ENCODE measurements around the gene AKIRIN2.

- TF ChIP-seq YY1 (IDR thresholded peaks at IDR 0.05; ENCODE audit: insufficient read depth, insufficient read length) (no peak), SUZ12 (IDR thresholded peaks at IDR 0.05; ENCODE audit: extremely low read depth, insufficient read depth, insufficient read length) (no peak)
These were observed 723 bp downstream of the AKIRIN2 start for GRCh38 chr6:87701344-87701675.
